ENCODE data around the gene MRGPRG.
A peak's percentile ranks its signal among the peaks of the same experiment; 100 is the strongest.

The MRGPRG gene

DNA sequence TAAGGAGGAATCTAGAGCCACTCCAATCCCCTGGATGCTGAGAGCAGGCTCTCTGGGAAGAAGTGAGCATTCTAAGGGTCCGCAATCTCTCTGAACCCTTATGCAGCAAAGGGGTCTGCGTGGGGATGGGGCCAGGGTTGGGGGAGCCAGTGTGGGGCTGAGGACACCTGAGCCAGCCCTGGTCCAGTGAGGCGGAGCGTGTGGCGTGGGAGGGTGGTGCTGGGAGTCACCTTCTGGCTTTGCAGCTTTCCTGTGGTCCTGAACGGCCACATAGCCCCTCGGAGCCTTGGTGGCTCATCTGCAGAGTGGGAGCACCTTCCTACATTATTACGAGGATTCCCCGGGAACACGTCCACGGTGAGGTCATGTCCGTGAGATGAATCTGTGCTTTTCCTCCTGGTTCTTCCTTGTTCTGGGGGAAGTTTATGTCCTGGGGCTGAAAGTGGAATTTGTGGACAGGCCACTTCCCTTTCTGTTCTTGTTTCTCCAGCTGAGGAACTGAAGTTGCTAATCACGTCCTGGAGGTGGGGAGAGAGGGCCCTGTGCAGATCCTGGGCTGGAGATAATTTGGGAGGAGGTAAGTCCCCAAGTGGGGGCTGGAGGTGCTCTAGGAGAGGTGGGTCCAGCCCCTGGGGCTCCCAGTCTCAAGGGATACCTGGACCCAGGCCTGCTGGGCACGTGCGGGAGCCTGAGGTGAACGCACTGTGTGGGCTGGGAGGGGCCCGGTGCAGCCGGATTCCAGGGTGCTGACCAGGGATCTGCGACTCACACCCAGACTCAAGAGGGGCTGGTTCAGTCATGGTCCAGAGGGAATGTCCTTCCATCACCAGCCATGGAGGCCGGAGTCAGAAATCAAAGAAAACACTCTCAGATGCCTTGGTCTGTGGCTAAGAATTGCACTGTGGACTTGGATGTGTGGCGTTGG lies 7.5 kb upstream of the MRGPRG start:
- DNase-seq (ENCODE audit: low spot score), result no peak

DNA sequence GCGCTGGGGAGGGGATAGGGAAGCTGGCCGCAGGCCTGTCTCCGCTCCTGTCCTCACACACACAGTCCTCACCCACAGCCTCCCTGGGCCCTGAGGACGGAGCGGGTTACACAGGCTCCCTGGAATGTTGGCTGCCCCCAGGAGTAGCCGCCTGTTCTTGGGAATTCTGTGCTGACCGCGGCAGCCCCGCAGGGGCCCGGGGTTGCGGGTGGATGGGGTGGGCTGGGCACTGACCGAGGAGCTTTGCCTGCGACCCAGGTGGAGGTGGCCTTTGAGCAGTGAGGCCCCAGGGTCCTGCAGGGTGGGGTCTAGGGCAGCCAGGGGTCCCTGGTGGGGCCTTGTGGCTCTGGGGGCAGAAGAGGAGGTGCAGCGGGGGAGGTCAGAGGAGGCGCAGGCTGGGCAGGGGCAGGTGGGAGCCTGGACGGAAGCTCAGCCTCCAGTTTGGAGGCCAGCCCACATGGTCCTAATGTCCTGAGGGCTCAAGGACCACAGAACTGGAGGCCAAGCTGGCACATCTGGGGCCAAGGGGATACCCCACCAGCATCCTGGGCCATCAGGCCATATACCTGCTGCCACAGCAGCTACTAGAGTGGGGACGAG lies 6.6 kb upstream of the MRGPRG start:
- DNase-seq (ENCODE audit: low spot score), result no peak

DNA sequence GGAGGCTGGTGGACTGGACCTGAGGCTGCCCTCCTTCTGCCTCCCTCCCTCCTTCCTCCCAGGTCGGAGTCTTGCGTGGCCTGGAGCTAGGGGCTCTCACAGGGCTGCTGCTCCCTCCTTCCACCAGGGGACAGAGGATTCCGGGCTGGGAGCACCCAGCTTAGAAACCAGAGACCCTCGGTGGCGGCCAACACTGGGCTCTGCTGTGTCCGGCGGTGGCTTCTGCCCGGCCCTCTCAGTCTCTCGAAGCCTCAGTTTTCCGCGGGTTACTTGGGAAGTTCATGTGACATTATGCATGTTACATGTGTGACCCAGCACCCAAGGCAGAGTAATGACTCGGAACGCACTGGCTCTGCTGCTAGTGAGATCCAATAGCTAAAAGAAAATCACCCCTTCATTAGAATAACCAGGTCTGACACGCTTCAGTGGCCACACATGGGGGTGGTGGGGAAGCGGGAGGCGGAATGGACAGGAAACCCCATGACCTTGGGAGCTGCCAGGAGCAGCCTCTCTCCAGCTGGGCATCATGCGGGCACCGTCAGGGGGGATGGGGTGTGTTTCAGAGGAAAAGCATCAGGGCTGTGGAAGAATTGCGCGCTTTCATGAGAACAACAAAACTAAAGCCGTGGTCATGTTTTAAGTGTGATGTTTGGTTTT lies 5.9 kb upstream of the MRGPRG start:
- no peak for DNase-seq (ENCODE audit: low spot score)

DNA sequence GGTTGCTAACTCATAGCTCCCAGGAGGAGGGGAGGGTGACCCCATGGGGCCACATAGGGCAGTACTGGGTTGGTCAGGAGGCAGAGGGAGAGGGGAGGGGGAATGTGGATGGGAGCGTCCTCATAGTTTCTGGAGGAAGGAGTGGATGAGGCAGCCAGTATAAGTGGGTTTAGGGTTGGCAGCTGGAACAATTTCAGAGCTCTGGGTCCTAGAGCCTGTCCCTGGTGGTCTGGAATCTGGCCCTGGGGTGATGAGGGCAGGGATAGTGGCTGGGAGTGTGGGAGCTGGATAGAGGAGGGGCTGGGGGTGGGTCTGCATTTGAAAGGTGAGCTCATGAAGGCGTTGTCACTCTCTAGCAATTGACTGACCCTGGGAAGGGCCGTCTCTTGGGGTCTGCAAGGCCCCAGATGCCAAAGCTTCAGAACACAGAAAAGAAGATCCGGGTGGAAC lies 5.3 kb upstream of the MRGPRG start:
- DNase-seq (ENCODE audit: low spot score), result no peak

DNA sequence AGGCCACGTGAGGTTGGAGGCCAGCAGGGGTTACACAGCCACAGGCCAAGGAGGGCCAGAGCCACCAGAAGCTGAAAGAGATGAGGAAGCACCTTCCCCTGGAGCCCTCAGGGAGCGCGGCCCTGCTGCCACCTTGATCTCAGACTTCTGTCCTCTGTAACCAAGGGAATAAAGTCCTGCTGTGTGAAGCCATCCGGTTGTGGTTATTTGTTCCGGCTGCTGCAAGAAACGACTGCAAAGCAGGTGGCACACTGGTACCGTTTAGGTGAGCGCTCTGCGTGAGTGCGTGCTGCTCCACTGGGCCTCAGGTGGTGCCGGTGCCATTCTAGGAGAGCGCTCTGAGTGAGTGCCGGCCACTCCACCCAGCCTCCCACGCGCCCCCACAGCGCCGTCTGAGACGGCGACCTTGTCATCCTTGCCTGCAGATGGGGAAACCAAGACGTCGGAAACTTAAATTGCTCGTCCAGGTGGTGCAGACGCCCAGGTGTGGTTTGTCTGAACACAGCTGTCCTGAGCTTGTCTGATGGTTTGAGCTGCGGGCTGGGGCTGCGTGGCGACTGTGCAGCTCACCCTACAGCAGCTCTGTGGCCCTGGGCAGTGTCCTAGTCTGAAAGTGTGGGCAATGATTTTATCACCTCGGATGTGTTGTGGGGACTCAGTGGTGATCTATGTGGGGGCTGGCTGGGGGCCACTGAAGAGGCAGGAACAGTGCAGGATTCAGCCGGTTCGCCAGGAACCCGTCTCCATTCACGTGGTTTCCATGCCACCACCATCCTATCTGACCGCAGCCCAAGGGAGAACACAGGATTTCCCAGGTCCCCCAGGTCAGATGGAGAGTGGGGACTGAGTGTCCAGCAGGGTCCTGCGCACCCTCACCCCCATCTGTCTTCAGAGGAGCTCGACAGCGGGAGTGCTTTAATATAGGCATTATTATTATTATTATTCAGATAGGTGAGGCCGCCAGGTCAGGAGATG lies 4.6 kb upstream of the MRGPRG start:
- no peak for DNase-seq (ENCODE audit: low spot score)

DNA sequence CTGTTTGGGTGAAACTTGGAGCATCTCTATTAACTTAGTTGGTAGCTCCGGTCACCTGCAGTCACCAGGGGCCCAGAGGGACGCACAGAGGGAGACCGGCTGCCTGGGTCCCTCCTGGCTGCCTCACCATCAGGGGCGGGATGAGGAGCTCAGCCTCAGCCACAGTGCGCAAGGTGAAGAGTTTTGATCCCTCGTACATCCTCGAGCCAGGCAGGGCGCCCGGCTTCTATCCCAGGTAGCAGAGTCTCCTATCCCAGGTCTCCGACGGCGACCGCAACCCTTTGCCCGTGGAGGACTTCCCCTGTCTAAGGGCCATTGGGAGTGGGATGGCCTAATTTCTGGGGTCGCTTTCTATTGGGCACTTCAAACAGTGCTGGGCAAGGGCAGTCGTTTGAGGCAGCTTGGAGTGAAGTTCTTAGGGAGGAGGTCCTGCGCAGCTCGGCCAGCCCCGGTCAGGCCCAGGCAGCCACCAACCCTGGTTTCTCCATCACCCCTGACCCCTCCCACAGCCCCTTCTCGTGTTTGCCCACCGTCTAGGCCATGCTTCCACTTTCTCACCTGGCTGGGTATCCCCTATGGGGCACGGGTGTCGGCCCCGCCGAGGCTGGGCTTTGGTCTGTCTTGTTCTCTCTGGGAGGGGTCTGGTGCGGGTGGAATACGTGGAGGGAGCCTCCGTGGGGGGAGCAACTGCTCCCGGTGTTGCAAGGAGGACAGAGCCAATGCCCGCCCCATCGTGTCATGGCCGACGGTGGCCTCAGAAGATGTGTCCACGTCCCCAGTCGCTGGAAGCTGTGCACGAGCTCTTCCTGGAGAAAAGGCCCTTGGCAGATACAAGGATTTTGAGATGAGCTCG lies 3.6 kb upstream of the MRGPRG start:
- peak; percentile 3 for DNase-seq (ENCODE audit: low spot score)

DNA sequence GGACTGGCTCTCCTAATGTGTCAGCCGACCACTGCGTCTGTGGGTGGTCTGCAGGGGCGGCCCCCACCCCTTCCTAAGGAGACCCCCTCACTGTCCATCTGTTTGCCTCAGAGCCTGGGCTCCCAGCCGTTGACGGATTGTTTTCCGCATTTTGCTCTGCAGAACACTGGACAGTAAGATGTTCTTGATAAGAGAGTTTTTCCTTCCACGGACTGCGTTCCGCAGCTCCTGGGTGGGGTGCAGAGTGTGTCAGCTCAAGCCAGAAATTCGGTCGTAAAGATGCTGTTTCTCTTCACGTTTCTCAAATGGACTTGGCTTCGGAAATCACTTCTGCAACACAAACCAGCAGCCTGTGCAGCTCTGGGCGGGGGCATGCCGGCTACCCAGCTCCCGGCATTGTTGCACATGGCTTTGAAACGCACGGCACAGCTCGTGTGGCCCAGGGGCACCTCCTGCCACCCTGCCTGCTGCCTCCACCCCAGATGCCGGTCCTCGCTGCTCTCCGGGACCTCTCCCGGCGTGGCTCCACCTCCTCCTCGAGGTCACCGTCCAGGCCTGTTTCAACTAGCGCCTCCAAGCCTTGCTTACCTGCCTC lies 2.9 kb upstream of the MRGPRG start:
- peak; percentile 20 for DNase-seq (ENCODE audit: low spot score)

DNA sequence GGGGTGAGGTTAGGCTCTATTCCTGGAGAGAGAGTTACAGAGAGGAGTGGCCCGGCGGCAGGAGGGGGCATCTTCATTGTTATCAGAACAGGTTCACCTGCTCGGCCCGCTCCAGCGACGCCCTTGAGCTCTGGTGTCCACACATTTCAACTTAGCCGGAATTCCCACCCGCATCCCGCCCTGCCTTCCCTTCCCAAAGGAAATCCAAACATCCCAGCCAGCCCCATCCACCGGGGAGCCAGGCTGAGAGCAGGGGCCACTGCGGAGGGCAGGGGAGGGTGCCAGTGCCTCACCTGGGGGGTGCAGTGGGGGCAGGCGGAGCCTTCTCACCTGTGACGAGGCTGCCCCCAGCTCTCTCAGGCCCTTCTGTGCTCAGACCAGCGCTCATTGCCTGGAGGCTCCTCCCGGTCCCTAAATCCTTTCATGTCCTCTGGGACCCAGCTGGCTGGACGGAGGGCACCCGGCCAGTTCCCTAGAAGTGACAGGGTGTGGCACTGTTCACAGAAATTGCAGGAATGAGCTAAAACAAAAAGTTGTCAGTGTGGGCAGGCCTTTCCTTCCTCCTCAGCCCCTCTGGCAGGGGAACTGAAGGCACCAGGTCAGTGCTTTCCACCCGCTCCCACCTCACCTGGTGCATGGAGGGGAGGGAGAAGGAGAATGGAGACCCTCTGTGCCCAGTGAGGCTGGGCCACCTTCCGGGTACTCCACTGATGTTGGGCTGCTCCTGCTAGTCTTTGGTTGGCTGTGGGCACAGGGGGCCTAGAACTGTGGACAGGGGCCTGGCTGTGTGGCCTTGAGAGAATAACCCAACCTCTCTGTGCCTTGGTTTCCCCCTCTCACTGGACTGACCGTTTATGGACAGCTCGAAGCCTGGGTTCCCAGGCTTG lies 2.2 kb upstream of the MRGPRG start:
- DNase-seq (ENCODE audit: low spot score), result peak; percentile 20

DNA sequence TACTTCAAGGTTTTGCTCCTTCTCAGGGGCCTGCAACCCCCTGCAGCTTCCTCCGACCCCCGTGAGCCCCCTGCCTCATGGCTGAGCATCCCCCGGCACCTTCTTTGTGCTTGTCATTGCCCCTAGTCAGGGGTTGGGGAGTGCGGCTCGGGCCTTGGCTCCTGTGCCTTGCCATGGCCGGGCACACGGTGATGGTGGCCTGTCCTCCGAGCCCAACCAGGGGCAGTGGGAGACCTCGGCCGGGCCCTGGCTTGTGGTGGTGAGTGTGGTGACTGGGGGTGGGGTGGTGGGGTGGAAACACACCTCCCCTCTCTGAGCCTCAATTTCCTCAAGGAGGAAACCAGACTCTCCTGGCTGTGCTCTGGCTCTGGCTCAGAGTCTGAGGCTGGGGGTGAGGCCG lies 1.5 kb upstream of the MRGPRG start:
- peak; percentile 7 for DNase-seq (ENCODE audit: low spot score)

DNA sequence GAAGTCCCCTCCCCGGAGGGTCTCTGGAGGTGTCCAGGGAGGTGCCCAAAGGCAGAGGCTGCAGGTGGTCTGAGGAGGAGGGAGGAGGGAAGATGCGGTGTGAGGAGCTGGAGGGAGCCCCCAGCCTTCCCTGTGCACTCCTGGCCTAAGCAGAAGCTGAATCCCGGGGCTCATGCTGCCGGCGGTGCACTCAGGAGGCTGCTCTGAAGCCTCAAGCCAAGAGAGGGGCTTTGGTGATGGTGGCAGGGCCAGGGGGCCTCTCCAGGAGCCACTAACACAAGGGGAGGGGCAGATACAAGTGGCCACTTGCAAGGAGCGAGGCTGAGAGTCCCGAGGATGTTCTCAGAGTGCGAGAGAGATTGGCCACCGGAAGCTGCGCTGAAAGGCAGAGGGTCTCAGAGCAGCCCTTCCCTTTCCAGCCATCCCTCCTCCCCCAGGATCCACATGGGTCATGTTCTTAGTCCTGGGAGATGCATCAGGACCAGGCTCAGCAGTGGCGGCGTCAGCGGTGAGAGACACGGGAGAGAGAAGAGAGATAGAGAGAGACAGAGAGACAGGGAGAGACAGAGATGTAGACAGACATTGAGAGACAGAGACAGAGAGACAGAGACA lies 774 bp upstream of the MRGPRG start:
- DNase-seq (ENCODE audit: low spot score), result peak; percentile 18

DNA sequence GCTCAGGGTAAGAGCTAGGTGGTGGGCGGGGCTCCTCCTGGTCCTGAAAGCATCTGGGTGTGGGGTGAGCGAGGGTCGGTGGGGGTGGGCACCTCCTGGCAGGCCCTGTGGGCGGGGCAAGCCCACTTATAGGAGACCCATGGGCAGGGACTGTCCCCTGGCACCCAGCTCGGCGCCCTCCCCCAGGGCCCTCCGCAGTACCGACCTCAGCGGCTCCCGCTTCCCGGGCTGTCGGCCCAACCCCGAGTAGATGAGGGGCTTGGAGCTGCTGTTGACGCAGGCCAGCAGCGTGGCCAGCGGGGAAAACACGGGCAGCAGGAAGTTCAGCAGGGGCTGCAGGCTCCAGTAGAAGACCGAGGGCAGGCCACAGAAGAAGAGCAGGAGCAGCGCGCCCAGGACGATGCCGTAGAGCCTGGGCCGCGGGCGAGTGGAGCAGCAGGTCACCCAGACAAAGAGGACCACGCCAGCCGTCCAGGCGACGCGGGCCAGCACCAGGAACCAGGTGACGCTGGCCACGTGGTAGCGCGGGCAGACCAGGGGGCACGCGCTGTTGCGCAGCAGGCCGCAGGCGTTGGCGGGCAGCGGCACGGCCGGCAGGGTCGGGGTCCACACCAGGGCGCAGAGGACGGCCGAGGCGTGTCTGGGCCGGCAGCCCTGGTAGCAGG lies 663 bp downstream of the MRGPRG start:
- DNase-seq (ENCODE audit: low spot score), result no peak

DNA sequence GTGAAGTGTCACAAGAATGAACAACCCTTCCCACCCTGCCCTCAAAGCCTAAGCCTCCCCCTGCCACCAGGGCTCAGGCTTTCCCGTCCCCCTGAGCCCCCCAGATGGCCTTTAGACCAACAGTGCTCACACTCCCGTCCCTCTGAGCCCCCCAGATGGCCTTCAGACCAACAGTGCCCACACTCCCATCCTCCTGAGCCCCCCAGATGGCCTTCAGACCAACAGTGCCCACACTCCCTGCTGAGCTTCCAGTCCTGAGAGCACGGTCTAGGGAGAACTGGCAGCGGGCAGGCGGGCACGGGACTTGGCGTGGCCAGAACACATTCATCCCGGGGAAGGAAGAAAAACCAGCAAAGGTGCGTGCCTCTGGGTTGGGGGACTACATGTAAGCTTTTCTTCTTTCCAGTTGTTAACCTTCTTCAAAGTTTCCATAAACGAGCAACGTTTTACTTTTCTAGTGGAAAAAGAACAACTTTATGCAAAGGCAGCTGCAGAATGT lies 2.5 kb downstream of the MRGPRG start:
- DNase-seq (ENCODE audit: low spot score), result no peak

DNA sequence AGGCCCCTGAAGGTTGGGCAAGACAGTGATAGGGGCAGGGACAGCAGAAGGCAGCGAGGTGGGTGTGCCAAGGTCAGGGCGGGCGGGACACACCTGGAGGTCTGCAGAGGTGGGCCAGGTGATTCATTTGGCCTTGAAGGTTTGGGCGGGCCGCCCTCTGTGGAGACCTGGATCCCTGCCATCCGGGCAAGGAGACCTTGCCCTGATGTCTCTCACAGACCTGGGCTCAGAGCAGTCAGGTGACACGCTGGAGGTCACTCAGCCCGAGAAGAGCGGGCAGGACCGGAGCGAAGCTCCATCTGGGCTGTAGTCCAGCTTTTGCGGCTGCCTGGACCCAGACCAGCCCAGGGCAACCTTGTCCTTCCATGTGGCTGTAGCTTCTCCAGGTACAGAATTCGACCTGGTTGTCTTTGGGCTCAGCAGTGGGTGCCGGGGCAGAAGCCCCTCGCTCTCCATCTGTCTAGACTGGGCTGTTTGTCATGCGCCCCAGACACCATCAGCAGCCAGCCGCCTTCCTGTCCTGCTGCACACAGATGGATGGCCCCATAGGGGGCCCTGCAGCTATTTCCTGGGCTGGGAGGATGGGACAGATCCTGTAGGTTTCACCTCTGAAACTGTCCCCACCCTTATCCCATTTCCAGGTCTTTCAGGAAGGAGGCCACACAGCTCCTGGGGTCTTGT lies 3.1 kb downstream of the MRGPRG start:
- no peak for DNase-seq (ENCODE audit: low spot score)

DNA sequence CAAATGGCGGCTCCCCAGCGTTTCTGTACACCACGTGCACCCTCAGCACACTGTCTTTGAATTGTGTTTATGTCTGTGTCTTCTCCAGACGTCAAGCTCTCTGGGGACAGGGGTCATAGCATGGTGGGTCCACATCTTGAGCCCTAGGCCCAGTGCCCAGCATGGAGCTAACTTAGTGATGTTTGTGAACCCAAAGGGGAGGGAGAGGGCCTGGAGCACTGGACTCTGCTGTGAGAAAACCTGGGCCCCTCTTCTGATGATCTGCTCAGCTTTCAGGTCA lies 4.3 kb downstream of the MRGPRG start:
- no peak for DNase-seq (ENCODE audit: low spot score)

DNA sequence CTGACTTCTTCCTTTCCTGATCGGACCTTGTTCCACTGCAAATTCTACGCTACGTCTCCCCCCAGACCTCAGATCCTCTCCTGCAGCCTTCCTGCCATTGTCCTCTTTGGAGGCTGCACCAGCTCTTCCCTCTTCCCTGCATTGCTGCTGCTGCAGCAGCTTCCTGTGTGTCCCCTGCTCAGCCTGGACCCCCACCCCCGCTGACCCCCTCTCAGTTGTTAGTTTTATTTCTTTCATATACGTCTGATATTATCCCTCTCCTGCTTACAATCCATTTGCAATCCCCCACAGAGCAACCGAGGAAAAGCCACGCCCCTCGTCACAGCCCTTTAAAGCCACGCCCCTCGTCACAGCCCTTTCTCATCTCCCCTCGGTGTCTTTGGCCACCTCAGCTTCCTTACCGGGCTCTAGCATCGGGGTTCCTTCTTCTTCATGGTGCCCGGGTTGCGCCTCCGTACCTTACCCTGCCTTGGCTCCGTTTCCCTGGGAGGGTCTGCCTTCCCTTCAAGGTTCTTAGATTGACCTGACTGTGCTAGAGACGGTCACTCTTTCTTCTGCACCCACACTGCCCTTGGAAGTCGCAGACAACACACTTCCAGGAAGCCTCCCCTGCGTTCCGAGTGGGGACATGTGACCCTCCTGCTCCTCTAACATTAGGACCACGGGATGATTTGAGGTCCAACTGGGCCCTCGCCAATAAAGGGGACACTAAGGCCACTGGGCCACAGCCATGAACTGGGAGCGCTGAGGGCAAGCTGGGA lies 4.8 kb downstream of the MRGPRG start:
- no peak for DNase-seq (ENCODE audit: low spot score)

DNA sequence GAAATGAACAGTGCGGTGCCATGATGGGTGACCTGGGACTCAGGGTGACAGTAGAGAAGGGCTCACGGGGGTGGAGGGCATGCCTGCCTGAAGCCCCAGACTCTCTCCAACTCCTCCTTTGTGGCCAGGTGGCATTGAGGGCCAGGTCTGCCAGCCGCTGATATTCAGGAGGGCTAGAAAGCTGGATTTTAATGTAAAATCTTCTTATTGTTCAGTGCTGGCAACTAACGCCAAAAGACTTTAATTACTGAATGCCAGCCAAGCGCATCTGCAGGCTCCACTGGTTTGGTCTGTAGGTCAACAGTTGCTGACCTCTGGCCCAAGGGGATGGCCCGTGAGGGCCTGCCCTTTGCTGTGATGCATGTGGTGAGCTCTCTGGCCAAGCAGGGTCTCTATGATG lies 10.3 kb downstream of the MRGPRG start:
- DNase-seq (ENCODE audit: low spot score), result no peak

DNA sequence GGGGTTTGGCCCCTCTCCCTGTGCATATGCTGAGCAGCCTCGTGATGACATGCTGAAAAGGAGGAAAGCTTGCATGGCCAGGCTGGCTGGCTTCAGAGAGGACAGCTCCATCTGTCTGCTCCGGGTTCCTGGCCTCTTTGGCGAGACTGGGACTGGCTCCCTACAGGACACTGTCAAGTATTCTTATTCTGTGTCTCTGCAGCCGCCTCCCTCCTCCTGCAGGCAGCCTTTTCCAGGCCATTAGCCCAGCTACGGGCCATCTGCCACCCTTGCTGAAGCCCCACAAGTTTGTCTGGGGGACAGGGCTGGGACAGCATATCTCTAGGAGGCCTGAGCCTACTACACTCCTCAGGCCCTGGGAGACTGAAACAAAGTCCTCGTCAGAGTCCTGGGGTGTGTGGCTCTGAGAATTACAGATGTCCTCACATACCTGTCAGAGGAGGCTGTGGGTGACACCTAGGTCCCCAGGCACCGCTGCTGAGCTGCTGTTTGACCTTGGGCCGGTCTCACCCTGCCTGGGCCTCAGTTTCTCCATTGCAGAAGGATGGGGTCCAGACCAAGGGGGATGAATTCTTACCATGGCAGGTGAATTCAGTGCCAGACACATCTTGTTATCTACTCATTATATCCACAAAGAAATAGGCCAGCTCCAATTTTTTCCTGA lies 11.0 kb downstream of the MRGPRG start:
- no peak for DNase-seq (ENCODE audit: low spot score)

All from hepatic stellate cell (primary cell).